SK-N-SH (cell line): Measurements from ENCODE around the gene PTGES3.

Source experiments
- JUND ChIP-seq: IDR thresholded peaks from 2 replicates; pipeline ENCODE4 v1.4.0; 2012
- MAX ChIP-seq: IDR thresholded peaks from 2 replicates; pipeline ENCODE4 v1.4.0; 2012; ENCODE audit warnings: low read depth
- TF ChIP-seq, protein P1 (sequence below): fragments of 200-600 bp; sonication (generic); IDR thresholded peaks from 2 replicates; pipeline ENCODE4 v1.6.1; 2017; ENCODE audit warnings: antibody characterized with exemption, mild to moderate bottlenecking, moderate library complexity

GRCh38 chr12:56658921-56659320, 29.2 kb downstream of the PTGES3 start:
- TF ChIP-seq JUND: no peak
- TF ChIP-seq, protein P1, sequence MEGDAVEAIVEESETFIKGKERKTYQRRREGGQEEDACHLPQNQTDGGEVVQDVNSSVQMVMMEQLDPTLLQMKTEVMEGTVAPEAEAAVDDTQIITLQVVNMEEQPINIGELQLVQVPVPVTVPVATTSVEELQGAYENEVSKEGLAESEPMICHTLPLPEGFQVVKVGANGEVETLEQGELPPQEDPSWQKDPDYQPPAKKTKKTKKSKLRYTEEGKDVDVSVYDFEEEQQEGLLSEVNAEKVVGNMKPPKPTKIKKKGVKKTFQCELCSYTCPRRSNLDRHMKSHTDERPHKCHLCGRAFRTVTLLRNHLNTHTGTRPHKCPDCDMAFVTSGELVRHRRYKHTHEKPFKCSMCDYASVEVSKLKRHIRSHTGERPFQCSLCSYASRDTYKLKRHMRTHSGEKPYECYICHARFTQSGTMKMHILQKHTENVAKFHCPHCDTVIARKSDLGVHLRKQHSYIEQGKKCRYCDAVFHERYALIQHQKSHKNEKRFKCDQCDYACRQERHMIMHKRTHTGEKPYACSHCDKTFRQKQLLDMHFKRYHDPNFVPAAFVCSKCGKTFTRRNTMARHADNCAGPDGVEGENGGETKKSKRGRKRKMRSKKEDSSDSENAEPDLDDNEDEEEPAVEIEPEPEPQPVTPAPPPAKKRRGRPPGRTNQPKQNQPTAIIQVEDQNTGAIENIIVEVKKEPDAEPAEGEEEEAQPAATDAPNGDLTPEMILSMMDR: no peak
- no peak for TF ChIP-seq MAX
